ENCODE measurements around the gene COIL. TPM values are rescaled to one million over a fixed set of nuclear protein-coding genes. Genes with fewer than 3 reads are reported as not detected.

The COIL gene
- total RNA-seq, 1 donor from 2014 or later, result 17.9 TPM

GRCh38 chr17:56909742-56910508 is 50.9 kb downstream of the COIL start:
- DNase-seq (ENCODE audit: low spot score), result no peak

GRCh38 chr17:56908001-56908542 is 52.8 kb downstream of the COIL start:
- no peak for DNase-seq (ENCODE audit: low spot score)

GRCh38 chr17:56903560-56903959 is 57.3 kb downstream of the COIL start:
- DNase-seq (ENCODE audit: low spot score), result peak; percentile 10

GRCh38 chr17:56902348-56902747 is 58.5 kb downstream of the COIL start:
- peak; percentile 19 for DNase-seq (ENCODE audit: low spot score)

GRCh38 chr17:56899403-56899802 is 61.4 kb downstream of the COIL start:
- DNase-seq (ENCODE audit: low spot score), result peak; percentile 8

GRCh38 chr17:56898874-56899273 is 62.0 kb downstream of the COIL start:
- DNase-seq (ENCODE audit: low spot score), result peak; percentile 31

- peak; percentile 34 for DNase-seq (ENCODE audit: low spot score)
These were observed 63.0 kb downstream of the COIL start for GRCh38 chr17:56897646-56898424.

- DNase-seq (ENCODE audit: low spot score), result no peak
These were observed 63.9 kb downstream of the COIL start for GRCh38 chr17:56896968-56897359.

- no peak for DNase-seq (ENCODE audit: low spot score)
These were observed 64.5 kb downstream of the COIL start for GRCh38 chr17:56896217-56896967.

GRCh38 chr17:56894859-56895455 is 65.9 kb downstream of the COIL start:
- DNase-seq (ENCODE audit: low spot score), result no peak

GRCh38 chr17:56893503-56893902 is 67.3 kb downstream of the COIL start:
- DNase-seq (ENCODE audit: low spot score), result no peak

GRCh38 chr17:56892333-56892732 is 68.5 kb downstream of the COIL start:
- no peak for DNase-seq (ENCODE audit: low spot score)

GRCh38 chr17:56891751-56892150 is 69.1 kb downstream of the COIL start:
- DNase-seq (ENCODE audit: low spot score), result no peak

GRCh38 chr17:56890906-56891674 is 69.8 kb downstream of the COIL start:
- DNase-seq (ENCODE audit: low spot score), result no peak

- DNase-seq (ENCODE audit: low spot score), result no peak
These were observed 70.5 kb downstream of the COIL start for GRCh38 chr17:56890390-56890789.

Other genes with a start within 250 kb of the COIL start
- gene C17orf67, start 127.1 kb downstream of the COIL start, total RNA-seq, result 3.2 TPM
- 15.4 TPM for gene DGKE, start 126.9 kb downstream of the COIL start, total RNA-seq
- gene TRIM25, start 47.0 kb downstream of the COIL start, total RNA-seq, result 118 TPM
- 79.6 TPM for gene SCPEP1, start 17.1 kb upstream of the COIL start, total RNA-seq
- 76.7 TPM for gene AKAP1, start 124.2 kb upstream of the COIL start, total RNA-seq